ENCODE results near the gene SELENOH.
"Not testable (repeated sequence)": the region's sequence is repeated elsewhere in the genome, so short reads cannot be mapped to it uniquely, and the experiment has no call there.

Gene SELENOH

GRCh38 chr11:57741132-57742086, at the start of gene SELENOH:
Gene SELENOH, plus strand, starts transcription at chr11:57741491. Its CDS starts 105 bp downstream, at chr11:57741596.
- peak; percentile 79 to 82 for DNase-seq (ENCODE audit: low read depth in 2 of 2)

GRCh38 chr11:57698843-57699365, 42.4 kb upstream of the SELENOH start:
- DNase-seq (ENCODE audit: low read depth in 2 of 2), result no peak

- no peak for DNase-seq (ENCODE audit: low read depth in 2 of 2)
Observed at GRCh38 chr11:57699813-57700212, 41.5 kb upstream of the SELENOH start.

GRCh38 chr11:57700425-57700824, 40.9 kb upstream of the SELENOH start:
- DNase-seq (ENCODE audit: low read depth in 2 of 2), result no peak

- DNase-seq (ENCODE audit: low read depth in 2 of 2), result no peak
Observed at GRCh38 chr11:57703341-57703740, 38.0 kb upstream of the SELENOH start.

- DNase-seq (ENCODE audit: low read depth in 2 of 2), result no peak
Observed at GRCh38 chr11:57704932-57705331, 36.4 kb upstream of the SELENOH start.

- DNase-seq (ENCODE audit: low read depth in 2 of 2), result not testable (repeated sequence)
Observed at GRCh38 chr11:57705432-57705831, 35.9 kb upstream of the SELENOH start.

- no peak for DNase-seq (ENCODE audit: low read depth in 2 of 2)
Observed at GRCh38 chr11:57709802-57710367, 31.4 kb upstream of the SELENOH start.

- DNase-seq (ENCODE audit: low read depth in 2 of 2), result peak; percentile 50 to 56
Observed at GRCh38 chr11:57711414-57712255, 29.7 kb upstream of the SELENOH start, which contains the start of gene MED19. Gene MED19, minus strand, starts transcription at chr11:57712215. Its CDS starts 36 bp downstream, at chr11:57712179.

GRCh38 chr11:57712256-57713150, 28.8 kb upstream of the SELENOH start, which contains the start of gene TMX2:
Gene TMX2, plus strand, starts transcription at chr11:57712593. Its CDS starts 26 bp downstream, at chr11:57712619.
- peak; percentile 71 to 82 for DNase-seq (ENCODE audit: low read depth in 2 of 2)

- no peak for DNase-seq (ENCODE audit: low read depth in 2 of 2)
Observed at GRCh38 chr11:57713835-57714234, 27.5 kb upstream of the SELENOH start.

GRCh38 chr11:57716726-57717125, 24.6 kb upstream of the SELENOH start:
- DNase-seq (ENCODE audit: low read depth in 2 of 2), result not testable (repeated sequence)

- no peak for DNase-seq (ENCODE audit: low read depth in 2 of 2)
Observed at GRCh38 chr11:57727185-57727584, 14.1 kb upstream of the SELENOH start.

GRCh38 chr11:57728829-57729228, 12.5 kb upstream of the SELENOH start:
- DNase-seq (ENCODE audit: low read depth in 2 of 2), result no peak

GRCh38 chr11:57729479-57729878, 11.8 kb upstream of the SELENOH start:
- DNase-seq (ENCODE audit: low read depth in 2 of 2), result no peak

- DNase-seq (ENCODE audit: low read depth in 2 of 2), result no peak
Observed at GRCh38 chr11:57732661-57733060, 8.6 kb upstream of the SELENOH start.

- no peak for DNase-seq (ENCODE audit: low read depth in 2 of 2)
Observed at GRCh38 chr11:57735619-57736298, 5.5 kb upstream of the SELENOH start.

- no peak for DNase-seq (ENCODE audit: low read depth in 2 of 2)
Observed at GRCh38 chr11:57742087-57742452, 779 bp downstream of the SELENOH start.

- no peak for DNase-seq (ENCODE audit: low read depth in 2 of 2)
Observed at GRCh38 chr11:57744357-57744756, 3.1 kb downstream of the SELENOH start.

- no peak for DNase-seq (ENCODE audit: low read depth in 2 of 2)
Observed at GRCh38 chr11:57745206-57745605, 3.9 kb downstream of the SELENOH start.
